HEK293T (cell line): ENCODE measurements around the gene GMIP.

Experiments
- ARNT ChIP-seq: fragments of 450-650 bp; IDR thresholded peaks from 2 replicates; pipeline ENCODE4 v1.6.1; 2017; ENCODE audit warnings: mild to moderate bottlenecking
- BHLHE40 ChIP-seq: fragments of 450-650 bp; IDR thresholded peaks from 2 replicates; pipeline ENCODE4 v1.6.1; 2016; ENCODE audit warnings: mild to moderate bottlenecking, moderate library complexity, borderline replicate concordance
- CTBP1 ChIP-seq: fragments of 450-650 bp; IDR thresholded peaks from 2 replicates; pipeline ENCODE4 v1.6.1; 2016; ENCODE audit warnings: borderline replicate concordance
- ELF4 ChIP-seq: fragments of 450-650 bp; IDR thresholded peaks from 2 replicates; pipeline ENCODE4 v1.6.1; 2017; ENCODE audit warnings: antibody characterized with exemption
- FOXA1 ChIP-seq: fragments of 450-650 bp; IDR thresholded peaks from 2 replicates; pipeline ENCODE4 v1.6.1; 2016; ENCODE audit warnings: mild to moderate bottlenecking
- FOXK2 ChIP-seq: fragments of 450-650 bp; IDR thresholded peaks from 2 replicates; pipeline ENCODE4 v1.6.1; 2016; ENCODE audit warnings: mild to moderate bottlenecking
- FOXM1 ChIP-seq: fragments of 450-650 bp; IDR thresholded peaks from 2 replicates; pipeline ENCODE4 v1.6.1; 2017; ENCODE audit warnings: mild to moderate bottlenecking, borderline replicate concordance
- L3MBTL2 ChIP-seq: fragments of 450-650 bp; conservative IDR thresholded peaks from 2 replicates; pipeline ENCODE4 v1.6.1; 2016; ENCODE audit warnings: mild to moderate bottlenecking
- LEF1 ChIP-seq: fragments of 450-650 bp; IDR thresholded peaks from 2 replicates; pipeline ENCODE4 v1.6.1; 2017; ENCODE audit warnings: mild to moderate bottlenecking, borderline replicate concordance
- PKNOX1 ChIP-seq: fragments of 450-650 bp; IDR thresholded peaks from 2 replicates; pipeline ENCODE4 v1.6.1; 2016
- SP1 ChIP-seq: fragments of 450-650 bp; IDR thresholded peaks from 2 replicates; pipeline ENCODE4 v1.6.1; 2017
- SUZ12 ChIP-seq: fragments of 450-650 bp; IDR thresholded peaks from 2 replicates; pipeline ENCODE4 v1.6.1; 2016; ENCODE audit warnings: mild to moderate bottlenecking
- TARDBP ChIP-seq: fragments of 450-650 bp; IDR thresholded peaks from 2 replicates; pipeline ENCODE4 v1.6.1; 2016
- ZNF384 ChIP-seq: fragments of 450-650 bp; IDR thresholded peaks from 2 replicates; pipeline ENCODE4 v1.6.1; 2016

GRCh38 chr19:19642506-19643157, 825 bp downstream of the GMIP start:
- TF ChIP-seq SP1 (no peak), BHLHE40 (no peak), ELF4 (no peak), LEF1 (no peak), FOXM1 (no peak), L3MBTL2 (no peak), SUZ12 (no peak), CTBP1 (no peak), ZNF384 (no peak), FOXK2 (no peak), PKNOX1 (no peak), TARDBP (no peak), FOXA1 (no peak), ARNT (no peak)
